ENCODE measurements around the gene CCDC154.
"Not testable (repeated sequence)": the region's sequence is repeated elsewhere in the genome, so short reads cannot be mapped to it uniquely, and the experiment has no call there.

Gene CCDC154

GRCh38 chr16:1472974-1473373, 28.6 kb upstream of the CCDC154 start:
- DNase-seq (ENCODE audit: low spot score) = no peak

DNA sequence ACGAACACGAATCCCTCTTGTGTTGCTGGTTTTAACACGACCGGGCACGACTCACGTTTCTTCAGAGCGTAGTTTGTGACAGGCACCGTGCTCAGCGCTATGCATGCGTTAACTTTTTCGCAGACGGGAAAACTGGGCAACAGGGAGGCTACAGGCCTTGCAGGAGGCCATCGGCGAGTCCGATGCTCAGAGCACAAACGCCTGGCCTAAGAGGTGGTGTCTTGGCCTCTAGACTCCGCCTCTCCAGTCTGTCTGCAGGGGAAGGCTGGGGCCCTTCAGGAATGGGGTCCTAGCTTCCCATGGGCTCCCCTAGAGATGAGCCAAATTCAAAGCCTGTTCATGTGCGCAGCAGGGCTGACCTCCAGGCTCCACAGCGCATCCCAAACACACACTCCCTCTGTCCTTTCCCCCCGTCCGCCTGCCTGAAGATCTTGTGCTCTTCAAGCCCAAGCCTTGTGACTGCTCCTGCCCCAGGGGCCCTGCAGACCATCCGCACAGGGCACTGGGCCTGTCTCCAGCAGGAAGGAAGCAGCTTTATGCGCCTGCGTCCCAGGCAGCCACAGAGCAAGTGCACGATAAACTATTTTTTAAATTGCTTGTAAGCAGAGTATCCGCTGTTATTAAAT, 27.3 kb upstream of the CCDC154 start:
- no peak for DNase-seq (ENCODE audit: low spot score)

- DNase-seq (ENCODE audit: low spot score) = no peak
Observed at GRCh38 chr16:1470481-1471251, 26.3 kb upstream of the CCDC154 start.

GRCh38 chr16:1469693-1470201, 25.4 kb upstream of the CCDC154 start:
- DNase-seq (ENCODE audit: low spot score) = no peak

- DNase-seq (ENCODE audit: low spot score) = not testable (repeated sequence)
Observed at GRCh38 chr16:1469141-1469540, 24.8 kb upstream of the CCDC154 start.

GRCh38 chr16:1468426-1468810, 24.1 kb upstream of the CCDC154 start:
- no peak for DNase-seq (ENCODE audit: low spot score)

DNA sequence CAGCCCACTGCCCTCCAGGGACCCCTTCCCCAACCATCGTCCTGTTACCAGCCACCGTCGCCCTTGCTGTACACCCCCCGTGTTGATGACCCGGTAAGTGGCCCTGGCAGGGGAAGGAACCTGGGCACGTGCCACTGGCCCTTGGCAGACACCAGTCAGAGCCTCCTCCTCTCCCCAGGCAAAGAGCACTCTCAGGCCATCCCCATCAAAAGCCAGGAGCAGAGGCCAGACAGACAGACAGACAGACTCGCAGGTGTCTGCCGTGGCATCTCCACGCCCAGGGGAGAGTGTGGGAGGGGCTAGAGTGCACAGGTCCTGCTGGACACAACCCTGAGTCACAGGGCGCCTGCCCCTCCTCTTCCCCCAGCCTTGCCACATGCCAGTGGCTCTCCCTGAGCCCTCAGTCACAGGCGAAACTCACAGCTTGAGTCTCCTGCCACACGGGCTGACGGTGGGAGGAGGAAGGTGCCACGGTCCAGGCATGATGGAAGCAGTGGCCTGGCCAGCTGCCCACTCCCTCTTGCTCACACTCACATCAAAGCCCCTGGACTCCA, 22.7 kb upstream of the CCDC154 start:
- no peak for DNase-seq (ENCODE audit: low spot score)

DNA sequence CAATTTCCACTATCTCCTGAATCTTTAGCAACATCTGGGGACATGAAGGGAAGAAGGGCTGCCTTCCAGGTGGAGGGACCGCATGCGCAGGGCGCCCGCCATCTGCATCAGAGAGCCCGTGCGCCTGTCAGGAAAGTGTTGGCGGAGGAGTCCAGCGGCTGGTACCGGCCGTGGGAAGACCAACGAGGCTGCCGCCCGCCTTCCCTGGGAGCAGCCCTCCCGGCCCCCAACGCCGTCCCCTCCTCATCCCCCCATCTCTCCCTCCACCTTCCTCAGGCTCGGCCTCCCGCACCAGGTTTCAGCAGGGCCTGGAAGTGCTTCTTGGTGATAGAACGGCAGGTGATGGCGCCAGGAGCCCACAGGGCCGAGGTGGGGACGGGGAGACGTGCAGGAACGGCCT, 21.7 kb upstream of the CCDC154 start:
- DNase-seq (ENCODE audit: low spot score) = no peak

- DNase-seq (ENCODE audit: low spot score) = no peak
Observed at GRCh38 chr16:1465567-1465915, 21.2 kb upstream of the CCDC154 start.

DNA sequence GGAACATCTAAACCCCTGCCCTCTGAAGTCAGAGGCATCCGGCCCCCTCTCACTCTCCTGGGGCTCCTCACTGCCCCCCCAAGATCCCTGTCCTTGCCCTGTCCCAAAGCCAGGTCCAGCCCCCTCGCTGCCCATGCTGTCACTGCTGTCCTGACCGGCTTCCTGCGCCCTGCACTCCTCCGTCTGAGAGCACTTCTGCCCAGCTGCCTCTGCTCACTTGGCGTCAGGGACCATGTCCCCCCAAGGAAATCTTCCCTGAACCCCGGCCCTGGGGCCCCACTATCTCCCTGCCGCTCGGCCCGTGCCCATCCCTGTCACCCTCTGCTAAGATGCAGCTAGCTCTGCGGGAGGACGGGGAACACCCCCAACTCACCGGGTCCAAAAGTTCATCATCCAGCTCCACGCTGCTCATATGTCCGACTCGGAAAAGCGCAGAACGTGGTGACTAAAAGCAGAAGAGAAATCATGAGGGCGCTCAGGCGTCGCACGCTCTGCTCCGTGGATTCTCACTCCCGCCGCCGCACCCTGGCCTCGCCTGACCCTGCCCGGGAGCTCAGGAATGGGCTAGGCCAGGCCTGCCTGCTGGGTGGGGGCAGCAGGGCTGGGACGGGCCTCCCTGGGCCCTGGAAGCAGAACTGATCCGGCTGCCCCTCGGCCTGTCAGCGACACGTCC, 20.7 kb upstream of the CCDC154 start:
- DNase-seq (ENCODE audit: low spot score) = no peak

DNA sequence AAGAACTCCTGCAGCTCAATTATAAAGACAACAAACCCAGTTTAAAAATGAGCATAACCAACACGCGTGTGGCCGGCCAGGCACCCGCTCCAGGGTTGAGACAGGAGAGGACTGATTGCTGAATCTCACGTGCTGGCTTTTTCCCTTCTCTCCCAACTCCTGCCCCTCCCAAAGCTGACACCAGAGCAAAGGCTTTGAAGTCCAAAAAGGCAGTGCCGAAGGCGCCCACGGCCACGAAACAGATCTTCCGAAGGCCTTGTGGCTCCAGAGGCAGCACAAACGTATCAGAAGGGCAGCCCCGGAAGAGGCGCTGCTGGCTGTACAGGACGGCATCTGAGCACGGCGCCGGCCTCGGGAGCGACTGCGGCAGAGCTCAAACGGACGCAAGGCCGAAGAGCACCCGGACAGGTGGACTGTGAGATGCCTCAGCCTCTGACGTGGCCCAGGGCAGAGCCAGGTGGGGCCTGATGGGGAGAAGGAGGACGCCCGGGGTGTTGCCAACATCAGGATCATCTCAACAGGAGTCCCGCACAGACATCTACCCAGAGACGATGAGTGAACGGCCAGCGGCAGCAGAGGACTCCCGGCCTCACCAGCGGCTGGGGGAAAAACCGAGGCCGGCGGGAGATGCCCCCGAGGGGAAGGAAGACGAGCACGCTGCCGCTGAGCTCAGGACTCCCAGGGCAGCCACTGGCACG, 20.0 kb upstream of the CCDC154 start:
- DNase-seq (ENCODE audit: low spot score) = no peak

DNA sequence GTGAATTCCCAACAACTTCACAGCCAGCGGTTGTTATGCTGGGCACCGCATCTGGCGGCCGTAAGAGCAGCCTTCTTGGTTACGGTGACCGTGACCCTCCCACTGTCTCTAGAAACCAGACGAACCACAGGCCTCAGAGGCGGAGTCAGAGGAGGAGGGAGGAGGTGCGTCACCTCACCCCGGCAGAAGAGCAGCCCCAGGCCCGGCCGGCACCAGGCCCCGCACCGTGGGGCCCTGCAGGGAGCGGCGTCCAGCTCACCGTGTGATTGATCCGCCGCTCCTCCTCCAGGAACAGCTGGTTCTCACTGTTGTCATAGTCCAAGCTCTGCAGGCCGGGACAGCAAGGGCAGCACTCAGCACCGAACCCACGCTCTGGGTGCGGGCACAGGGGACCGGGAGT, 16.8 kb upstream of the CCDC154 start:
- DNase-seq (ENCODE audit: low spot score) = no peak

DNA sequence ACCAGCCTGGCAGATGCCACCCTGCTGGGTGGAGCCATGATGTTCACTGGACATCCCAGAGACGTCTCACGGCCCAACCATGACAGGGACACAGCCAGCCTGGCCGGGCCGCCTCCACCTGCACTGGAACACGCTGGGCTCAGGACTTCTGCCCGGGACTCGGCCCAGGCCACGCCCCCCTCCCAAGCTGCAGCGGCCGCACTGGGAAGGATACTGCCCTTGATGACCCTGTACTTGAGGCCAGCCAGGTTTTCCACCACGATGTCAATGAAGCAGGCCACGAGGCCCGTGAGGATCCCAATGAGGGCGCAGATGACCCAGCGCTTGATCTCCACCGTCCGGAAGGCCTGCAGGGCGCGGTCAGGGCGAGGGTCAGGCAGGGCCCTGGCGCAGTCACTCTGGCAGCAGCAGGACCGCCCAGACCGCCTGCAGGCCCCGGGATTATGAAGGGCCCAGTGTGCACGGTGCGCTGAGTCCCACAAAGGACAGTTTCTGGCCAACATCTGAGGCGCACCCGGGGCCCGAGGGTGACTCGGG, 16.3 kb upstream of the CCDC154 start:
- DNase-seq (ENCODE audit: low spot score) = no peak

DNA sequence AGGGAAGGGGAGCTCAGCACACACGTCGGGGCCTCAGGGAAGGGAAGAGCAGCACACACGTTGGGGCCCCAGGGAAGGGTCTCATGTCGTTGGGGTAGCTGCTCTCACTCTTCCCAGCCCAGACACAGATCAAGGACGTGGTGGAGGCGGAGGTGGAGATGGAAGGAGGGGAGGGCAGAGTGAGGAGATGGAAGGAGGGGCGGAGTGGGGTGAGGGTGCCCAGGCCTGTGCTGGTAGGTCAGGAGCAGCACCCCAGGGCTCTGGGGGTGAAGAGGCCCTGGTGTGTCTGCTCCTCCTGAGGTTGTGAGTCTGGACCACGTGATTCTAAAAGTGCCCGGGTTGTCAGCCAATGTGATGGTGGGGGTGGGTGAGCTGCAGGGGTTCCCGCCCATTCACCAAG, 15.6 kb upstream of the CCDC154 start:
- DNase-seq (ENCODE audit: low spot score) = no peak

DNA sequence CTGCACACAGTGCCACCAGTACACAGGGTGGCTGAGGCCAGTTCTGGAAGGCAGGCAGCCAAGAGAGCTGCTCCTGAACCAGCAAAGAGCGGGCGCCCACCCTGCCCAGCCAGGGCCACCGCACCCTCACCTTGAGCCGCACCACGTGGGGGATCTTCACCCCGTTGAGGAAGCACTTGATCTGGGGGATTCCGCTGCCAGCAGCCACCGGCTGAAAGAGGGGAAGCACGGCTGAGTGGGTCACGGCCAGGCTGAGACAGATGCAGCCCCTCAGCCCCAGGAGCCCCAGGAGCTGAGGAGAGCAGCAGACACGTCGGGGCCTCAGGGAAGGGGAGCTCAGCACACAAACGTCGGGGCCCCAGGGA, 14.6 kb upstream of the CCDC154 start:
- no peak for DNase-seq (ENCODE audit: low spot score)

DNA sequence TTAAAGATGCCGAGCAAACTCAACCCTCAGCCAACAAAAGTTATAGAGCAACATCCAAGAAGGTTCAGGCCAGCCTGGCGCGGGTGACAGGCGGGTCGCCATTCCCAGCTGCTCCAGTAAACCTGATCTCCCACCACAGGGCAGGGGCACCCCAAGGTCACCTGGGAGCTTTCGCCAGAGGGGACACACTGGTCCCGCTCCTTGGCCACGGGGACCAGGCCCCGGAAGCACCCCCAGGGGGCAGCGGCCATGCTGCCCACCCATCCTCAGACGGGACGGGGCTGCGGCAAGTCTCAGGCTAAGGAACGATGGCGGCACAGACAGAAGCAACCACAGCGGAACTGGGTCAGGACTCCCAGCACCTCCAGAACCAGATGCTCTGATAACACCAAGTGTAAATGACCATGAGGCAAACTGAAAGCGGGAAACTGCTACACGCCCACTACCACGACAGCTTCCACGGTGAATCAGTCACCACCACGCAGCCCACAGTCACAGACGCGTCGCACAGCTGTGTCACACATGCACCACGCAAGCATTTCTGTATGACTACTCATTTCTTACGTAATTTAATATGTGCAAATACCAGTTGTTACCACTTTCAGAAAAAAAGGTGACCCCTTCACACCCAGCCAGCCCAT, 14.1 kb upstream of the CCDC154 start:
- no peak for DNase-seq (ENCODE audit: low spot score)

DNA sequence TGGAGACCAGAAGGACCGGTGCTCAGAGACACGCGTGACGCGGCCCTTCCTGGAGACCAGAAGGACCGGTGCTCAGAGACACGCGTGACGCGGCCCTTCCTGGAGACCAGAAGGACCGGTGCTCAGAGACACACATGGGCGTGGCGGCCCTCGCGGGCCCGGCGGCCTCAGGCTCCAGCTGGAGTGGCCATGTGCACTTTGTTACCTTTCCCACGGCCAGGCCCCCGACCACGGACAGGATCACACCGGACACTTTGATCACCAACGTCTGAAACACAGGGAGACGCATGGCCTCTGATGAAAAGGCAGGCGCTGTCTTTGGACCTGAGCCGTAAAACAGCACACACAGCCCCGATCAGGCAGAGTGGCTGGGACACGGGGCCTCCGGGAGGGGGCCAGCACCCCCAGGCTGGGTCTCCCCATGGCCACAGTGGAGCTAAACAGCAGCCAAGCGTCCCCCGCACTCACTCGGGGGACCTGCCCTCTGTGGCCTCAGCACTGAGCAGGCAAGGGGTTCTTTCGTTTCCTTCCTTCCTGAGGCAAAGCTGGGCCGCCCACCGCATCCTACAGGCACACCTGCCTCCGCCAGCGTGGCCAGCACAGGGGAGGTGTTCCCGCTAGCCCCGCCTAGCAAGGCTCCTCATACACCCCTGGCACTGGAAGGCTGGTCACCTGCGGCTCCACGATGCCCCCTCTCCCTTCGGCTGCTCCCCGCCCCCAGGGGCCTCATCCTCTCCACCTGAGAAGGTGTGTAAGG, 13.3 kb upstream of the CCDC154 start:
- DNase-seq (ENCODE audit: low spot score) = no peak

DNA sequence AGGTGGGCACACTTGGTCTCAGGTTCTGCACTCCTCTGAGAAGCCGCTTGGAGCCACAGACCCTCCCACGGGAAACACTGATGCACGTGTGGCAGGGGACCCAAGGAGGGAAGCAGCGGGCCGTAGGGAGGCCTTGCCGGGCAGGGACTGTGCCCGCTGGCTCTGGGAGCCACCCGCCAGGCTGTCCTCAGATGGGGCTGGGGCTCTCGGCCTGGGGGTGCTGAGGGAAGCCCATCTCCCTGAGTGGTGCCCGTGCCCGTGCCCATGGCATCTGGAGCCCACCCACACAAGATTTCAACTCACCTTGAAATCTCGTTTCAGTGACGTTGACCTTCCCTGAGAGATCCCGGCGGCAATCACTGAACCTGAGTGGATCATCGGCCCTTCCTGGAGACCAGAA, 12.6 kb upstream of the CCDC154 start:
- DNase-seq (ENCODE audit: low spot score) = no peak

DNA sequence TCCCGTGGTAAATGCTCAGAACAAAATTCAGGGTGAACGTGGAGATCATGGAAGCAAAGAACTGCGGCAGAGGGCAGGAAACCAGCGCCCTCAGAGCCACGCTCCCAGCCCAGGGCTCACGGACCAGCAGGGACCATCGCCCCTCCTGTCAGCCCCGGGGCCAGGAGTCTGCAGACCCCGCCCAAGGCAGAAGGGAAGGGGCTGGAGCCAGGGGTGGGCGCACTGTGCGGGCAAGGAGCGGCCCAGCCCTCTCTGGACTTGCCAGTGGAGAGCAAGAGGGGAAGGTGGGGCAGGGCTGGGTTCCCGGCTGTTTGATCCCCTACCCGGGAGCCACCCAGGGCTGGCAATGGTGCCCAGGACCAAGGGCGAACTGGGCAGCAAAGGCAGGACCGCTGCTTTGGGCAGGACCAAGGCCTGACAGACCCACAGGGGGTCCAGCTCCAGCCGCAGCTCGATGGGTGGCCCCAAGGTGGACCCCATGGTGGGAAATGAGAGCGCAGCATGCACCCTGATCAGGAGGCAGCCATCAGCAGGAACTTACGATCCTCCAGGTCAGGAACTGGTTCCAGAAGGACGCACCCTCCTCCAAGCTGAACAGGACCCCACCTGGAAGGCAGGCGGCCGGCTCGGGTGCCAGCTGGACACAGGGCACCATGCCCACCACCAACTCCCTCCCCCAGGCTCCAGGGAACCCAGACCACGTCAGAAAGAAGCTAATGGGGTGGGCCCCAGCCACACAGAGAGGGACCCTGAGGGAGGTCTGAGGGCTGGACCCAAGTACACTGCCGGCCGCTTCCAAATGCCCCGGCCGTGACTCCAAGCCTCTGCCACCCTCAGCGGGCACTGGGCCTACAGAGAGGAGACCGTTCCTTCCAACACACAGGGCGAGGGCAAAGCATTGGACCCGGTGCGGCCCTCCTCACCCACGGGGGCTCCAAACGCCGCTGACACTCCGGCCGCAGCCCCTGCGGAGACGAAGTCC, 11.1 kb upstream of the CCDC154 start:
- DNase-seq (ENCODE audit: low spot score) = no peak

GRCh38 chr16:1454561-1454960, 10.2 kb upstream of the CCDC154 start:
- DNase-seq (ENCODE audit: low spot score) = no peak

Measured in ecto neural progenitor cell (in vitro differentiated cells).